NCI-H345 treated with DMSO at 0.1 percent for 48 hours (cell line): ENCODE results near the gene FAM240B.

Source experiments
- DNase-seq: peaks from one replicate; lab custom pipeline; 2025; ENCODE audit not compliant: unreplicated experiment; lab: John Stamatoyannopoulos, UW

Gene FAM240B

GRCh38 chr9:38720083-38720745, at the start of gene FAM240B:
Gene FAM240B, minus strand, starts transcription at chr9:38720133. Its CDS starts 16,134 bp downstream, at chr9:38703999.
- no peak for DNase-seq

GRCh38 chr9:38768351-38768761, 48.4 kb upstream of the FAM240B start:
- DNase-seq = no peak

- no peak for DNase-seq
Observed at GRCh38 chr9:38765101-38765500, 45.2 kb upstream of the FAM240B start.

GRCh38 chr9:38761999-38762398, 42.1 kb upstream of the FAM240B start:
- DNase-seq = no peak

- DNase-seq = no peak
Observed at GRCh38 chr9:38761339-38761738, 41.4 kb upstream of the FAM240B start.

- DNase-seq = no peak
Observed at GRCh38 chr9:38756702-38757101, 36.8 kb upstream of the FAM240B start.

- no peak for DNase-seq
Observed at GRCh38 chr9:38747941-38748340, 28.0 kb upstream of the FAM240B start.

GRCh38 chr9:38747067-38747466, 27.1 kb upstream of the FAM240B start:
- DNase-seq = no peak

- no peak for DNase-seq
Observed at GRCh38 chr9:38746303-38746702, 26.4 kb upstream of the FAM240B start.

- DNase-seq = no peak
Observed at GRCh38 chr9:38744484-38744883, 24.6 kb upstream of the FAM240B start.

- DNase-seq = no peak
Observed at GRCh38 chr9:38737246-38737645, 17.3 kb upstream of the FAM240B start.

GRCh38 chr9:38734831-38735230, 14.9 kb upstream of the FAM240B start:
- no peak for DNase-seq

GRCh38 chr9:38733503-38733902, 13.6 kb upstream of the FAM240B start:
- no peak for DNase-seq

- DNase-seq = no peak
Observed at GRCh38 chr9:38732885-38733284, 13.0 kb upstream of the FAM240B start.

GRCh38 chr9:38727497-38728001, 7.6 kb upstream of the FAM240B start:
- no peak for DNase-seq

- no peak for DNase-seq
Observed at GRCh38 chr9:38724754-38725153, 4.8 kb upstream of the FAM240B start.

GRCh38 chr9:38718148-38718547, 1.8 kb downstream of the FAM240B start:
- no peak for DNase-seq

- DNase-seq = no peak
Observed at GRCh38 chr9:38715684-38716083, 4.2 kb downstream of the FAM240B start.

- no peak for DNase-seq
Observed at GRCh38 chr9:38713426-38713825, 6.5 kb downstream of the FAM240B start.

- no peak for DNase-seq
Observed at GRCh38 chr9:38708759-38709158, 11.2 kb downstream of the FAM240B start.

GRCh38 chr9:38707885-38708637, 11.9 kb downstream of the FAM240B start:
- DNase-seq = peak; percentile 10

GRCh38 chr9:38706493-38706892, 13.4 kb downstream of the FAM240B start:
- DNase-seq = no peak
